T follicular helper cell (primary cell): ENCODE data around the gene HEY2.
"Not testable (repeated sequence)": the region's sequence is repeated elsewhere in the genome, so short reads cannot be mapped to it uniquely, and the experiment has no call there.

Experiments
- DNase-seq: peaks from one replicate; pipeline ENCODE4 v3.0.0-alpha.2; 2020; ENCODE audit warnings: low read depth
- total RNA-seq, 2 experiments: gene quantifications; one replicate each; lab custom pipeline; 2026; lab: John Stamatoyannopoulos, UW

HEY2 gene
- total RNA-seq, result 0.06 to 0.22 reads per million in 2 experiments

GRCh38 chr6:125749173-125749864 lies at the start of gene HEY2:
TSS of gene HEY2 (plus strand) at chr6:125749632. CDS start at chr6:125749777, 145 bp downstream.
- peak; percentile 59 for DNase-seq

- no peak for DNase-seq
These were observed 48.7 kb upstream of the HEY2 start for GRCh38 chr6:125700581-125701353.

- no peak for DNase-seq
These were observed 48.1 kb upstream of the HEY2 start for GRCh38 chr6:125701354-125701668.

- DNase-seq, result not testable (repeated sequence)
These were observed 45.5 kb upstream of the HEY2 start for GRCh38 chr6:125703882-125704281.

GRCh38 chr6:125707615-125708243 lies 41.7 kb upstream of the HEY2 start:
- no peak for DNase-seq

- no peak for DNase-seq
These were observed 38.3 kb upstream of the HEY2 start for GRCh38 chr6:125711013-125711675.

- no peak for DNase-seq
These were observed 34.9 kb upstream of the HEY2 start for GRCh38 chr6:125714441-125715090.

GRCh38 chr6:125717120-125717731 lies 32.2 kb upstream of the HEY2 start:
- no peak for DNase-seq

- DNase-seq, result no peak
These were observed 31.3 kb upstream of the HEY2 start for GRCh38 chr6:125718109-125718508.

GRCh38 chr6:125722886-125723285 lies 26.5 kb upstream of the HEY2 start:
- DNase-seq, result no peak

- no peak for DNase-seq
These were observed 22.2 kb upstream of the HEY2 start for GRCh38 chr6:125727216-125727615.

- DNase-seq, result no peak
These were observed 20.7 kb upstream of the HEY2 start for GRCh38 chr6:125728739-125729138.

GRCh38 chr6:125729983-125730382 lies 19.4 kb upstream of the HEY2 start:
- no peak for DNase-seq

GRCh38 chr6:125732398-125732797 lies 17.0 kb upstream of the HEY2 start:
- no peak for DNase-seq

- DNase-seq, result no peak
These were observed 15.7 kb upstream of the HEY2 start for GRCh38 chr6:125733516-125734300.

- DNase-seq, result no peak
These were observed 11.2 kb upstream of the HEY2 start for GRCh38 chr6:125738276-125738675.

- DNase-seq, result no peak
These were observed 10.1 kb upstream of the HEY2 start for GRCh38 chr6:125739364-125739763.

- DNase-seq, result no peak
These were observed 8.1 kb upstream of the HEY2 start for GRCh38 chr6:125741336-125741735.

- DNase-seq, result no peak
These were observed 7.4 kb upstream of the HEY2 start for GRCh38 chr6:125742024-125742423.

- DNase-seq, result no peak
These were observed 6.8 kb upstream of the HEY2 start for GRCh38 chr6:125742464-125743120.
